Gastrocnemius medialis (tissue), 4 donors: ENCODE results near the gene RASGRP3. TPM values are rescaled to one million over a fixed set of nuclear protein-coding genes. Genes with fewer than 3 reads are reported as not detected.
A peak's percentile ranks its signal among the peaks of the same experiment; 100 is the strongest.

Experiments
- ATAC-seq, 2 donors: fragments of 150-250 bp; one replicate each; pipeline ENCODE4 v1.9.1; 2016
- DNase-seq, 2 donors: peaks; one replicate each; pipeline ENCODE4 v3.0.0-alpha.2; 2019
- H3K27ac ChIP-seq, 4 donors: fragments of 200-600 bp; sonication (generic); 1 replicate in 1 of 4; 2 replicates in 3 of 4; pipeline ENCODE4 v1.5.1; 2016 to 2018; ENCODE audit warnings: mild to moderate bottlenecking in 2 of 4, moderate library complexity in 1 of 4
- H3K27me3 ChIP-seq, 3 donors: fragments of 200-600 bp; sonication (generic) in 2 of 3; 1 replicate in 1 of 3; 2 replicates in 2 of 3; pipeline versions ENCODE4 v1.5.1 to v1.6.0; 2016 to 2019; ENCODE audit warnings: mild to moderate bottlenecking in 1 of 3, moderate library complexity in 1 of 3
- H3K36me3 ChIP-seq, 2 donors: fragments of 200-600 bp; sonication (generic) in 1 of 2; one replicate each; pipeline ENCODE4 v1.5.1; 2017 to 2018
- H3K4me1 ChIP-seq, 2 donors: fragments of 200-600 bp; sonication (generic) in 1 of 2; one replicate each; pipeline ENCODE4 v1.5.1; 2016 to 2017; ENCODE audit warnings: mild to moderate bottlenecking in 2 of 2
- H3K4me3 ChIP-seq, 4 donors: fragments of 200-600 bp; sonication (generic) in 3 of 4; 1 replicate in 1 of 4; 2 replicates in 3 of 4; pipeline ENCODE4 v1.5.1; 2016 to 2019; ENCODE audit warnings: mild to moderate bottlenecking in 2 of 4
- H3K9me3 ChIP-seq, 3 donors: fragments of 200-600 bp; sonication (generic) in 2 of 3; 1 replicate in 1 of 3; 2 replicates in 2 of 3; pipeline ENCODE4 v1.5.1; 2016 to 2019
- POLR2A ChIP-seq, 2 donors: fragments of 450-650 bp; IDR thresholded peaks; one replicate each; pipeline ENCODE4 v1.6.1; 2017; ENCODE audit warnings: antibody characterized with exemption in 2 of 2, mild to moderate bottlenecking in 2 of 2, moderate library complexity in 2 of 2
- in situ Hi-C, 4 donors: fragments of 200-750 bp; cut with MboI; loops; one replicate each; pipeline versions ENCODE4 v1.15.0 to v1.8.0; 2017; ENCODE audit warnings: low sequenced_read_pairs in 4 of 4
- intact Hi-C: fragments of 100-400 bp; cut with DNase I; formaldehyde crosslinking; loops from one replicate; pipeline ENCODE4 v1.15.1; 2023; ENCODE audit warnings: low total_unique reads
- total RNA-seq, 4 donors: library from RNA; depleted of rRNA; stranded (reverse); fragments of >200 nt; gene quantifications; one replicate each; pipeline versions ENCODE4 v1.1.0 to v1.2.3, GENCODE V29; 2016
- TF ChIP-seq, protein P1 (sequence below), 5 experiments: fragments of 450-650 bp in 3 of 5; fragments of 200-600 bp in 2 of 5; sonication (generic) in 2 of 5; IDR thresholded peaks in 4 of 5; conservative IDR thresholded peaks in 1 of 5; 1 replicate in 4 of 5; 2 replicates in 1 of 5; pipeline ENCODE4 v1.5.1; 2016 to 2019; ENCODE audit warnings: antibody characterized with exemption in 5 of 5, mild to moderate bottlenecking in 3 of 5, moderate library complexity in 3 of 5

Gene RASGRP3
- total RNA-seq, 4 donors from 2014 or later: 10.0 to 22.5 (median 12.1) TPM

DNA sequence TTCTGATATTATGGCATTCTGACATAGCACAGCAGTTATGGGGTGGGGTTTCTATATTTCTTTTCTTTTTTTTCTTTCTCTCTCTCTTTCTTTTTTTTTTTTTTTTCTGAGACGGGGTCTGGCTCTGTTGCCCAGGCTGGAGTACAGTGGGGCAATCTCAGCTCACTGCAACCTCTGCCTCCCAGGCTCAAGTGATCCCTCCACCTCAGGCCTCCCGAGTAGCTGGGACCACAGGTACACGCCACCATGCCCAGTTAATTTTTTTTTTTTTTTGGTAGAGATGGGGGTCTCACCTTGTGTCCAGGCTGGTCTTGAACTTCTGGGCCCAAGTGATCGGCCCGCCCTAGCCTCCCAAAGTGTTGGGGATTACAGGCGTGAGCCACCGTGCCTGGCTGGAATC lies 130.2 kb downstream of the RASGRP3 start:
- H3K9me3 ChIP-seq: no peaks in the 10 kb centered on the region
- TF ChIP-seq POLR2A (IDR thresholded peaks at IDR 0.05): no peak
- TF ChIP-seq, protein P1, sequence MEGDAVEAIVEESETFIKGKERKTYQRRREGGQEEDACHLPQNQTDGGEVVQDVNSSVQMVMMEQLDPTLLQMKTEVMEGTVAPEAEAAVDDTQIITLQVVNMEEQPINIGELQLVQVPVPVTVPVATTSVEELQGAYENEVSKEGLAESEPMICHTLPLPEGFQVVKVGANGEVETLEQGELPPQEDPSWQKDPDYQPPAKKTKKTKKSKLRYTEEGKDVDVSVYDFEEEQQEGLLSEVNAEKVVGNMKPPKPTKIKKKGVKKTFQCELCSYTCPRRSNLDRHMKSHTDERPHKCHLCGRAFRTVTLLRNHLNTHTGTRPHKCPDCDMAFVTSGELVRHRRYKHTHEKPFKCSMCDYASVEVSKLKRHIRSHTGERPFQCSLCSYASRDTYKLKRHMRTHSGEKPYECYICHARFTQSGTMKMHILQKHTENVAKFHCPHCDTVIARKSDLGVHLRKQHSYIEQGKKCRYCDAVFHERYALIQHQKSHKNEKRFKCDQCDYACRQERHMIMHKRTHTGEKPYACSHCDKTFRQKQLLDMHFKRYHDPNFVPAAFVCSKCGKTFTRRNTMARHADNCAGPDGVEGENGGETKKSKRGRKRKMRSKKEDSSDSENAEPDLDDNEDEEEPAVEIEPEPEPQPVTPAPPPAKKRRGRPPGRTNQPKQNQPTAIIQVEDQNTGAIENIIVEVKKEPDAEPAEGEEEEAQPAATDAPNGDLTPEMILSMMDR (IDR thresholded peaks at IDR 0.05 in 4 of 5, conservative IDR thresholded peaks at IDR 0.05 in 1 of 5): no peak
- DNase-seq (no peak), ATAC-seq (no peak)
- no peak overlapping the region for H3K27ac ChIP-seq
- intact Hi-C loops (no loop called here), in situ Hi-C loops (no loop called here)
- H3K4me1 ChIP-seq: peaks cover 4 to 14% of the 10 kb centered on the region in 2 donors
- no peaks in the 10 kb centered on the region for H3K27me3 ChIP-seq
- no peak overlapping the region for H3K4me3 ChIP-seq
- no peaks in the 10 kb centered on the region for H3K36me3 ChIP-seq

GRCh38 chr2:33607251-33607721 lies 130.8 kb downstream of the RASGRP3 start:
- Histone ChIP-seq H3K9me3 (no peaks in the 10 kb centered on the region), H3K27me3 (no peaks in the 10 kb centered on the region), H3K36me3 (no peaks in the 10 kb centered on the region), H3K4me3 (no peak overlapping the region), H3K4me1 (peaks cover 4 to 14% of the 10 kb centered on the region in 2 donors), H3K27ac (peak overlapping the region; percentile 28 to 68 (median 66))
- TF ChIP-seq POLR2A (IDR thresholded peaks at IDR 0.05): no peak
- TF ChIP-seq, protein P1 (IDR thresholded peaks at IDR 0.05 in 4 of 5, conservative IDR thresholded peaks at IDR 0.05 in 1 of 5): no peak
- no peak for ATAC-seq
- DNase-seq: no peak
- in situ Hi-C loops: no loop called here
- intact Hi-C loops: no loop called here

GRCh38 chr2:33607905-33608304 lies 131.5 kb downstream of the RASGRP3 start:
- Histone ChIP-seq H3K27ac (peak overlapping the region; percentile 33 to 68 (median 66)), H3K4me3 (no peak overlapping the region), H3K4me1 (peaks cover 4 to 14% of the 10 kb centered on the region in 2 donors), H3K27me3 (no peaks in the 10 kb centered on the region), H3K36me3 (no peaks in the 10 kb centered on the region), H3K9me3 (no peaks in the 10 kb centered on the region)
- no peak for DNase-seq
- no peak for TF ChIP-seq POLR2A (IDR thresholded peaks at IDR 0.05)
- TF ChIP-seq, protein P1 (IDR thresholded peaks at IDR 0.05 in 4 of 5, conservative IDR thresholded peaks at IDR 0.05 in 1 of 5): no peak
- in situ Hi-C loops (no loop called here), intact Hi-C loops (no loop called here)
- ATAC-seq: peak; percentile 93 to 98

DNA sequence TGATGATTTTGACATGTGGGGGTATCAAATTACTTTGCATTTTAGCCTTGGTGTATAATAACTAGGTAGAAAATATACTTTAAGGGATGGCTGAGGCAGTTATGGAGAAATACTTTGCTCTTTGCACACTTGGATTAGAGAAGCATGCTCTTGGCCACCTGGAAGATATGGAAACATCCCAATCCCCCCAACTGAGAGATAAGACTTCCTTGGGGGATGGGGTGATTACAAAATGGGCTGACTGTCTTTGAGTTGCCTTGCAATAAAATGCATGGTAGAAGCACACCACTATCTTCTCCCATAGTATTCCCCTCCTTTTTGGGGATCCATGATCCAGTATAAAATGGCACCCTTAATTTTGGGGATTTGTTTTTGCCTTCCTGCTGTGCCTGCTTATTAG lies 137.7 kb downstream of the RASGRP3 start:
- in situ Hi-C loops: no loop called here
- H3K27me3 ChIP-seq: no peaks in the 10 kb centered on the region
- H3K27ac ChIP-seq: no peak overlapping the region
- ATAC-seq (no peak), DNase-seq (no peak)
- TF ChIP-seq POLR2A (IDR thresholded peaks at IDR 0.05): no peak
- TF ChIP-seq, protein P1 (IDR thresholded peaks at IDR 0.05 in 4 of 5, conservative IDR thresholded peaks at IDR 0.05 in 1 of 5): no peak
- no peaks in the 10 kb centered on the region for H3K9me3 ChIP-seq
- H3K4me1 ChIP-seq: no peaks in the 10 kb centered on the region
- no peak overlapping the region for H3K4me3 ChIP-seq
- no peaks in the 10 kb centered on the region for H3K36me3 ChIP-seq
- intact Hi-C loops: no loop called here

Other genes with a start within 250 kb of the RASGRP3 start
- gene FAM98A, start 122.7 kb downstream of the RASGRP3 start, total RNA-seq: 1,000 to 10,000 TPM in 1 of 4 donors, 10 to 100 TPM in 3; 33.7 to 1,115 (median 44.2) TPM